K562 (cell line): Measurements from ENCODE around the gene CSF3. TPM values are rescaled to one million over a fixed set of nuclear protein-coding genes. Genes with fewer than 3 reads are reported as not detected.

ENCODE experiments used
- ATAC-seq: fragments of 200-7000 bp; cut with Tn5 transposase; 3 replicates; pipeline ENCODE4 v1.9.1; 2020; ENCODE audit warnings: moderate library complexity
- BruUV-seq: library from RNA; stranded (reverse); fragments of 400-500 nt; replicated peaks from 2 replicates; lab custom pipeline; 2021; lab: Mats Ljungman, UMichigan
- CTCF ChIA-PET: fragments of 300-600 bp; formaldehyde crosslinking; extraction: SDS; loops from one replicate; lab custom pipeline; 2021; ENCODE audit warnings: low intra/inter-chr PET ratio; lab: Yijun Ruan, JAX
- POLR2A ChIA-PET: fragments of 300-600, 350-650 bp; sonication (Branson Sonifier 250); formaldehyde crosslinking; extraction: SDS; loops from one replicate; lab custom pipeline; 2021; ENCODE audit warnings: antibody characterized with exemption, inconsistent platforms; lab: Yijun Ruan, JAX
- DNase-seq, 4 experiments: peaks; one replicate each; pipeline versions ENCODE4 v3.0.0 to v3.0.0-alpha.2; 2011 to 2018; ENCODE audit warnings: low spot score in 3 of 4, mixed read lengths in 3 of 4; ENCODE audit errors: extremely low read depth in 1 of 4
- FAIRE-seq: peaks from 2 replicates; lab custom pipeline; 2011; peaks lifted over from hg19 to GRCh38; lab: Jason Lieb, UNC
- H2AFZ ChIP-seq: 2 replicates; pipeline ENCODE4 v1.6.0; 2011; ENCODE audit warnings: low read depth, low read length, control low read depth, inconsistent platforms
- H3K27ac ChIP-seq: fragments of 200-600 bp; 3 replicates; pipeline ENCODE4 v1.8.0; 2011; ENCODE audit warnings: low read depth, mild to moderate bottlenecking, control low read depth, inconsistent platforms, low read length, moderate library complexity, mixed read lengths; ENCODE audit errors: extremely low read depth
- H3K27me3 ChIP-seq, 2 experiments: fragments of 300-600 bp in 1 of 2; 2 replicates in 1 of 2; 3 replicates in 1 of 2; pipeline versions ENCODE4 v1.6.0 to v1.8.0; 2011; ENCODE audit warnings: inconsistent platforms in 2 of 2, low read length in 2 of 2, mild to moderate bottlenecking in 1 of 2, mixed read lengths in 1 of 2, moderate library complexity in 1 of 2; ENCODE audit not compliant: control insufficient read depth in 2 of 2, insufficient read depth in 2 of 2
- H3K36me3 ChIP-seq: fragments of 300-600 bp; 3 replicates; pipeline ENCODE4 v1.8.0; 2011; ENCODE audit warnings: mild to moderate bottlenecking, low read length, inconsistent platforms; ENCODE audit not compliant: control insufficient read depth, insufficient read depth
- H3K4me1 ChIP-seq, 2 experiments: fragments of 200-600 bp in 1 of 2; replicated peaks in 1 of 2; 2 replicates in 1 of 2; 3 replicates in 1 of 2; pipeline versions ENCODE4 v1.5.1 to v1.8.0; 2011; ENCODE audit warnings: inconsistent platforms in 2 of 2, low read length in 2 of 2, mild to moderate bottlenecking in 1 of 2, mixed read lengths in 1 of 2, moderate library complexity in 1 of 2; ENCODE audit not compliant: control insufficient read depth in 2 of 2, insufficient read depth in 2 of 2
- H3K4me2 ChIP-seq: 2 replicates; pipeline ENCODE4 v1.6.1; 2011; ENCODE audit warnings: low read length, control low read depth, inconsistent platforms, mixed read lengths; ENCODE audit not compliant: insufficient read depth
- H3K4me3 ChIP-seq: fragments of 200-600 bp; sonication (generic), shearing (Covaris generic); 2 replicates; pipeline ENCODE4 v1.5.1; 2016; ENCODE audit warnings: control low read depth, inconsistent platforms
- H3K79me2 ChIP-seq: fragments of 200-600 bp; 3 replicates; pipeline ENCODE4 v1.8.0; 2011; ENCODE audit warnings: low read length, inconsistent platforms; ENCODE audit not compliant: control insufficient read depth, insufficient read depth
- H3K9ac ChIP-seq, 2 experiments: 2 replicates each; pipeline versions ENCODE4 v1.6.0 to v1.6.1; 2011; ENCODE audit warnings: low read depth in 2 of 2, low read length in 2 of 2, control low read depth in 1 of 2, inconsistent platforms in 1 of 2, mild to moderate bottlenecking in 1 of 2, mixed read lengths in 1 of 2; ENCODE audit not compliant: insufficient read depth in 1 of 2
- H3K9me1 ChIP-seq: one replicate; pipeline ENCODE4 v1.6.0; 2011; ENCODE audit warnings: inconsistent platforms, mild to moderate bottlenecking, low read length, moderate library complexity; ENCODE audit not compliant: control insufficient read depth, insufficient read depth
- H3K9me3 ChIP-seq: replicated peaks from 2 replicates; pipeline ENCODE4 v1.5.1; 2011; ENCODE audit warnings: low read depth, low read length, inconsistent platforms; ENCODE audit not compliant: control insufficient read depth, insufficient read depth
- H4K20me1 ChIP-seq: replicated peaks from 2 replicates; pipeline ENCODE4 v1.6.1; 2011; ENCODE audit warnings: low read length, inconsistent platforms, mixed read lengths; ENCODE audit not compliant: control insufficient read depth, insufficient read depth
- ADNP ChIP-seq: fragments of 200-800 bp; sonication (Bioruptor generic); IDR thresholded peaks from 2 replicates; pipeline ENCODE4 v1.6.1; 2016; ENCODE audit warnings: missing genetic modification characterization, missing compliant biosample characterization
- C11orf30 ChIP-seq: fragments of 450-650 bp; IDR thresholded peaks from 2 replicates; pipeline ENCODE4 v1.6.1; 2016; ENCODE audit warnings: low read depth, mild to moderate bottlenecking
- CAMTA2 ChIP-seq: fragments of 250-450 bp; sonication (Bioruptor Pico); conservative IDR thresholded peaks from 2 replicates; pipeline ENCODE4 v1.5.1; 2022
- ELF1 ChIP-seq: fragments of 200-800 bp; sonication (Bioruptor generic); IDR thresholded peaks from 2 replicates; pipeline ENCODE4 v1.6.1; 2016; ENCODE audit warnings: missing genetic modification characterization, missing compliant biosample characterization
- EP300 ChIP-seq: IDR thresholded peaks from 2 replicates; pipeline ENCODE4 v1.6.1; 2012; ENCODE audit warnings: low read length, improper control_type of control experiment
- FOXA3 ChIP-seq, 2 experiments: fragments of 450-650 bp in 1 of 2; sonication (generic) in 1 of 2; formaldehyde crosslinking; IDR thresholded peaks in 1 of 2; conservative IDR thresholded peaks in 1 of 2; 2 replicates each; pipeline versions ENCODE4 v1.4.0 to v1.8.0; 2020 to 2022; ENCODE audit warnings: mild to moderate bottlenecking in 2 of 2, missing genetic modification reagents in 1 of 2
- HDAC8 ChIP-seq: fragments of 450-650 bp; IDR thresholded peaks from 2 replicates; pipeline ENCODE4 v1.6.1; 2016; ENCODE audit warnings: mild to moderate bottlenecking, missing genetic modification characterization, moderate library complexity, missing compliant biosample characterization
- JUN ChIP-seq, 2 experiments: sonication (generic) in 1 of 2; formaldehyde crosslinking in 1 of 2; IDR thresholded peaks; 2 replicates each; pipeline versions ENCODE4 v1.6.1 to v1.8.0; 2012 to 2022; ENCODE audit warnings: borderline replicate concordance in 2 of 2, mild to moderate bottlenecking in 2 of 2, improper control_type of control experiment in 1 of 2, low read depth in 1 of 2, low read length in 1 of 2, missing genetic modification reagents in 1 of 2
- NONO ChIP-seq, 2 experiments: fragments of 200-400 bp in 1 of 2; fragments of 450-650 bp in 1 of 2; formaldehyde crosslinking in 1 of 2; IDR thresholded peaks; 2 replicates each; pipeline ENCODE4 v1.6.1; 2017; ENCODE audit warnings: low read depth in 2 of 2, mild to moderate bottlenecking in 2 of 2, moderate library complexity in 2 of 2, low read length in 1 of 2
- SUPT5H ChIP-seq: fragments of 450-650 bp; IDR thresholded peaks from 2 replicates; pipeline ENCODE4 v1.6.1; 2016
- TGIF2 ChIP-seq: sonication (generic); formaldehyde crosslinking; IDR thresholded peaks from 2 replicates; pipeline ENCODE4 v1.8.1; 2022; ENCODE audit warnings: mild to moderate bottlenecking, missing genetic modification reagents, moderate library complexity
- TOE1 ChIP-seq, 2 experiments: fragments of 450-650 bp in 1 of 2; sonication (generic) in 1 of 2; formaldehyde crosslinking in 1 of 2; IDR thresholded peaks; 2 replicates each; pipeline versions ENCODE4 v1.7.1 to v1.8.0; 2016 to 2022; ENCODE audit warnings: borderline replicate concordance in 2 of 2, mild to moderate bottlenecking in 2 of 2, antibody characterized with exemption in 1 of 2, inconsistent platforms in 1 of 2, low read depth in 1 of 2, missing genetic modification reagents in 1 of 2, moderate library complexity in 1 of 2
- ZBTB1 ChIP-seq: sonication (generic); formaldehyde crosslinking; IDR thresholded peaks from 2 replicates; pipeline ENCODE4 v1.8.1; 2023; ENCODE audit warnings: missing genetic modification reagents, low read depth, mild to moderate bottlenecking, borderline replicate concordance
- ZBTB34 ChIP-seq: fragments of 250-450 bp; sonication (Bioruptor Pico); IDR thresholded peaks from 2 replicates; pipeline ENCODE4 v1.8.0; 2021; ENCODE audit warnings: mild to moderate bottlenecking, moderate library complexity
- ZKSCAN8 ChIP-seq: fragments of 200-800 bp; sonication (Bioruptor generic); IDR thresholded peaks from 2 replicates; pipeline ENCODE4 v1.6.1; 2016; ENCODE audit warnings: missing genetic modification characterization, missing compliant biosample characterization
- WGBS: fragments of 100-300 bp; shearing (Covaris generic); methylation state at CpG from one replicate; pipeline ENCODE4 v1.1.6; 2016; ENCODE audit warnings: low coverage, mixed read lengths; ENCODE audit not compliant: insufficient coverage; ENCODE audit errors: missing lambda C conversion rate; 5-methylcytosine and 5-hydroxymethylcytosine counted together
- in situ Hi-C: fragments of 300-500 bp; cut with MboI; formaldehyde crosslinking; loops from 4 replicates; pipeline ENCODE4 v1.15.0; 2018; ENCODE audit warnings: inconsistent platforms, mixed read lengths
- intact Hi-C: fragments of 100-400 bp; cut with micrococcal nuclease; formaldehyde crosslinking; loops from 2 replicates; pipeline ENCODE4 v1.14.2; 2022
- polyA plus RNA-seq, 8 experiments: library from polyadenylated mRNA; depleted of rRNA in 4 of 8; stranded (reverse) in 5 of 8; unstranded in 3 of 8; fragments of >200 nt; fragmentation: Nextera tagmentation in 2 of 8; fragmentation: Illumina TruSeq in 1 of 8; extraction: Ambion mirVana in 2 of 8; extraction: Trizol in 1 of 8; gene quantifications; 2 replicates each; pipeline versions ENCODE4 v1.2.1 to v1.2.3, GENCODE V29; 2011 to 2014; ENCODE audit warnings: inconsistent platforms in 1 of 8, missing spikeins in 1 of 8
- total RNA-seq, 7 experiments: library from RNA; depleted of rRNA in 6 of 7; stranded (reverse); fragments of >200 nt in 6 of 7; fragmentation: Illumina TruSeq in 2 of 7; extraction: Trizol in 2 of 7; gene quantifications; 2 replicates each; pipeline versions ENCODE4 v1.2.1 to v1.2.3, GENCODE V29; 2011 to 2021; ENCODE audit warnings: low replicate concordance in 1 of 7

CSF3 gene
- total and polyA plus RNA-seq, 9 of the 15 experiments (the other 6 are each of a cell fraction or from before 2014, with no cell fraction given): 0.19 TPM; not detected in 8

- ATAC-seq (no peak), FAIRE-seq (no peak), DNase-seq (no peak)
- Histone ChIP-seq H3K79me2 (peaks cover 18% of the 10 kb centered on the region), H3K27ac (no peak overlapping the region), H3K36me3 (peaks cover 20% of the 10 kb centered on the region), H2AFZ (peak overlapping the region; percentile 56), H3K4me2 (no peak overlapping the region), H3K9me3 (no peaks in the 10 kb centered on the region), H3K27me3 (no peaks in the 10 kb centered on the region), H3K9ac (peak overlapping the region in 1 of 2 experiments; percentile 17; a peak in 1 of 4 replicates), H3K4me1 (peaks cover 3 to 12% of the 10 kb centered on the region in 2 experiments; a peak in 4 of 5 replicates), H4K20me1 (no peaks in the 10 kb centered on the region), H3K9me1 (no peaks in the 10 kb centered on the region), H3K4me3 (no peak overlapping the region)
- intact Hi-C loops (no loop called here), in situ Hi-C loops (no loop called here)
- ChIA-PET CTCF (no interaction called here), POLR2A (interaction anchor here (0.6 to 1.6 kb wide), 3 partner anchors 9 to 17 kb away, joined by 3 read pairs; no protein-coding TSS in a partner anchor)
- 64% methylated on average over 6 of the region's 6 CpGs for WGBS
- BruUV-seq: no TSS peak
- TF ChIP-seq JUN (IDR thresholded peaks at IDR 0.05; ENCODE audit: borderline replicate concordance, low read depth, low read length) (no peak), JUN (CRISPR knock-in tag; IDR thresholded peaks at IDR 0.05; ENCODE audit: borderline replicate concordance) (no peak), ELF1 (tag) (no peak), HDAC8 (tag) (no peak), CAMTA2 (no peak), EP300 (no peak), SUPT5H (no peak), C11orf30 (no peak), ZBTB34 (CRISPR knock-in tag) (no peak), ADNP (tag) (no peak), TOE1 (IDR thresholded peaks at IDR 0.05; ENCODE audit: borderline replicate concordance) (no peak), TOE1 (CRISPR knock-in tag; IDR thresholded peaks at IDR 0.05; ENCODE audit: borderline replicate concordance, low read depth) (no peak), FOXA3 (CRISPR knock-in tag; conservative IDR thresholded peaks at IDR 0.05 in 1 of 2, IDR thresholded peaks at IDR 0.05 in 1 of 2) (no peak), TGIF2 (CRISPR knock-in tag) (no peak), ZBTB1 (CRISPR knock-in tag) (no peak), ZKSCAN8 (CRISPR knock-in tag) (no peak), NONO (IDR thresholded peaks at IDR 0.05; ENCODE audit: low read depth in 2 of 2, low read length in 1 of 2) (no peak)
These were observed 41.3 kb downstream of the CSF3 start for GRCh38 chr17:40056379-40057015.
